Lower leg skin (tissue), 3 donors: ENCODE results near the gene UBE3D.

Experiments used
- CTCF ChIP-seq, 3 donors: fragments of 450-650 bp; IDR thresholded peaks; one replicate each; pipeline ENCODE4 v1.5.1; 2016; ENCODE audit warnings: antibody characterized with exemption in 3 of 3, mild to moderate bottlenecking in 3 of 3, moderate library complexity in 2 of 3
- POLR2A ChIP-seq, 2 donors: fragments of 450-650 bp; IDR thresholded peaks; one replicate each; pipeline ENCODE4 v1.6.1; 2016 to 2017; ENCODE audit warnings: antibody characterized with exemption in 2 of 2, mild to moderate bottlenecking in 1 of 2, moderate library complexity in 1 of 2

- TF ChIP-seq CTCF (IDR thresholded peaks at IDR 0.05) (no peak), POLR2A (IDR thresholded peaks at IDR 0.05) (no peak)
These were observed 7.1 kb upstream of the UBE3D start for GRCh38 chr6:83072726-83073125.
